ENCODE data around the gene KRT20.

GRCh38 chr17:40871316-40871715, 13.7 kb downstream of the KRT20 start:
- TF ChIP-seq CTCF (conservative IDR thresholded peaks at IDR 0.05) (no peak), EZH2 (IDR thresholded peaks at IDR 0.05; ENCODE audit: low read depth) (no peak)

All from PC-9 (cell line).